ENCODE results near the gene SBF2.

GRCh38 chr11:10317776-10318526, 23.9 kb upstream of the SBF2 start:
- TF ChIP-seq TAF1 (IDR thresholded peaks at IDR 0.05; ENCODE audit: low read depth): no peak
- TF ChIP-seq POLR2AphosphoS5 (IDR thresholded peaks at IDR 0.05): no peak
